ENCODE measurements around the gene CBX4. TPM values are rescaled to one million over a fixed set of nuclear protein-coding genes. Genes with fewer than 3 reads are reported as not detected.
A peak's percentile ranks its signal among the peaks of the same experiment; 100 is the strongest.

Gene CBX4
- total and polyA plus RNA-seq, 9 donors, result 6.6 to 14.5 (median 9.6) TPM

GRCh38 chr17:79829004-79829403 lies 10.2 kb downstream of the CBX4 start:
- Histone ChIP-seq H3K27ac (ENCODE audit: low read length) (no peak overlapping the region), H3K36me3 (ENCODE audit: control insufficient read depth, insufficient read depth, low read length) (no peaks in the 10 kb centered on the region), H3K4me3 (ENCODE audit: low read length) (no peak overlapping the region), H3K27me3 (ENCODE audit: control insufficient read depth, insufficient read depth, low read length) (peaks cover 17% of the 10 kb centered on the region), H3K9me3 (replicated peaks; ENCODE audit: control insufficient read depth, low read depth, low read length) (no peaks in the 10 kb centered on the region), H3K4me1 (ENCODE audit: control insufficient read depth, insufficient read depth, low read length) (peaks cover 48% of the 10 kb centered on the region)
- no CpG with 5 or more reads among the region's 2 CpGs for WGBS (ENCODE audit: insufficient coverage)
- no peak for DNase-seq

- WGBS (ENCODE audit: insufficient coverage), result 63% methylated on average over 19 of the region's 26 CpGs
These were observed 12.2 kb downstream of the CBX4 start for GRCh38 chr17:79826841-79827578.

DNA sequence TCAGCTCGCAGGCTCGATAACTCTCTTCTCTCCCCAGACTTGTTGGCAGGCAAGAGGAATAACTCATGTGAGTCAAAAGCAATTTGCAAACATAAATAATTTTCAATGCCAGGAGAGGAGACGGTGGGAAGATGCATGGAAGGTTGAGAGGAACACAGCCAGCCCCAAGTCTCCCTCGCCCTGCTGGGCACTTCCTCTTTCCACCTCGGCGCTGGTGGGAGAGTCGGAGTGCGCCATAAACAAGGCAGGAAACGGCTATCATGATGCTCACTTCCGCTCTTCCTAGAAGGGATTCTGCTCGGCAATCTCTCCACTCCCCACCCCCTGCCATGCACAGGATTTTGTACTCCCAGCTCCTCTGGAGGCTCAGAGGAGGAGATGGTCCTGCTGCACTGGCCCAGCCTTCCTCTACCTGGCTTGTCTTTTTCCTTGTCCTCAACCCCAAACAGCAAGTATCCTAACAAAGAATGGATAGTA lies 13.0 kb downstream of the CBX4 start:
- H3K36me3 ChIP-seq (ENCODE audit: control insufficient read depth, insufficient read depth, low read length), result no peaks in the 10 kb centered on the region
- 24% methylated on average over 7 of the region's 11 CpGs for WGBS (ENCODE audit: insufficient coverage)
- H3K27me3 ChIP-seq (ENCODE audit: control insufficient read depth, insufficient read depth, low read length), result peaks cover 19% of the 10 kb centered on the region
- no peaks in the 10 kb centered on the region for H3K9me3 ChIP-seq (replicated peaks; ENCODE audit: control insufficient read depth, low read depth, low read length)
- no peak overlapping the region for H3K27ac ChIP-seq (ENCODE audit: low read length)
- peaks cover 28% of the 10 kb centered on the region for H3K4me1 ChIP-seq (ENCODE audit: control insufficient read depth, insufficient read depth, low read length)
- no peak overlapping the region for H3K4me3 ChIP-seq (ENCODE audit: low read length)
- DNase-seq, result peak; percentile 63

More at GRCh38 chr17:79826841-79827578, 12.2 kb downstream of the CBX4 start:
- Histone ChIP-seq H3K9me3 (replicated peaks; ENCODE audit: control insufficient read depth, low read depth, low read length) (no peaks in the 10 kb centered on the region), H3K27ac (ENCODE audit: low read length) (no peak overlapping the region), H3K27me3 (ENCODE audit: control insufficient read depth, insufficient read depth, low read length) (peaks cover 17% of the 10 kb centered on the region), H3K36me3 (ENCODE audit: control insufficient read depth, insufficient read depth, low read length) (no peaks in the 10 kb centered on the region), H3K4me1 (ENCODE audit: control insufficient read depth, insufficient read depth, low read length) (peaks cover 36% of the 10 kb centered on the region), H3K4me3 (ENCODE audit: low read length) (no peak overlapping the region)
- no peak for DNase-seq

GRCh38 chr17:79825580-79825921 lies 13.7 kb downstream of the CBX4 start:
- Histone ChIP-seq H3K9me3 (replicated peaks; ENCODE audit: control insufficient read depth, low read depth, low read length) (no peaks in the 10 kb centered on the region), H3K4me1 (ENCODE audit: control insufficient read depth, insufficient read depth, low read length) (peaks cover 21% of the 10 kb centered on the region), H3K27me3 (ENCODE audit: control insufficient read depth, insufficient read depth, low read length) (peaks cover 17% of the 10 kb centered on the region), H3K4me3 (ENCODE audit: low read length) (no peak overlapping the region), H3K36me3 (ENCODE audit: control insufficient read depth, insufficient read depth, low read length) (no peaks in the 10 kb centered on the region), H3K27ac (ENCODE audit: low read length) (no peak overlapping the region)
- no peak for DNase-seq
- WGBS (ENCODE audit: insufficient coverage), result 75% methylated on average over 1 of the region's 5 CpGs

GRCh38 chr17:79824893-79825579 lies 14.2 kb downstream of the CBX4 start:
- DNase-seq, result no peak
- Histone ChIP-seq H3K4me3 (ENCODE audit: low read length) (no peak overlapping the region), H3K27me3 (ENCODE audit: control insufficient read depth, insufficient read depth, low read length) (peaks cover 22% of the 10 kb centered on the region), H3K36me3 (ENCODE audit: control insufficient read depth, insufficient read depth, low read length) (no peaks in the 10 kb centered on the region), H3K27ac (ENCODE audit: low read length) (no peak overlapping the region), H3K9me3 (replicated peaks; ENCODE audit: control insufficient read depth, low read depth, low read length) (no peaks in the 10 kb centered on the region), H3K4me1 (ENCODE audit: control insufficient read depth, insufficient read depth, low read length) (peaks cover 19% of the 10 kb centered on the region)
- 87% methylated on average over 5 of the region's 6 CpGs for WGBS (ENCODE audit: insufficient coverage)

DNA sequence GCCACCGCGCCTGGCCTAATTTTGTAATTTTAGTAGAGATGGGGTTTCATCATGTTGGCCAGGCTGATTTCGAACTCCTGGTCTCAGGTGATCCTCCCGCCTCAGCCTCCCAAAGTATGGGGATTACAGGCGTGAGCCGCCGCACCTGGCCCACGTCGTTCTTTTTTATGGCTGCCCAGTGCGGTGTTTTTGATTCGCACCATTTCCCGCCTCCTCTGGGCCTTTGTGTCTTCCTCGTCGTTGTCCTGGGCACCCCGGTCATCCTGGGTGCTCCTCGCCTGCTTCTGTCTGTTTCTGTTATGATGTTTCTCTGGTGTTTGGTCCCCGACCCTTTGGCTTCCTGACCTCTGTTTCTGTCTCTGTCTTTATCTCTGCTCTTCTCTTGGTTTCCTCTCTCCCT lies 15.0 kb downstream of the CBX4 start:
- no peaks in the 10 kb centered on the region for H3K9me3 ChIP-seq (replicated peaks; ENCODE audit: control insufficient read depth, low read depth, low read length)
- H3K36me3 ChIP-seq (ENCODE audit: control insufficient read depth, insufficient read depth, low read length), result no peaks in the 10 kb centered on the region
- no peak for DNase-seq
- H3K27me3 ChIP-seq (ENCODE audit: control insufficient read depth, insufficient read depth, low read length), result peaks cover 29% of the 10 kb centered on the region
- H3K27ac ChIP-seq (ENCODE audit: low read length), result no peak overlapping the region
- H3K4me3 ChIP-seq (ENCODE audit: low read length), result no peak overlapping the region
- WGBS (ENCODE audit: insufficient coverage), result 95% methylated on average over 8 of the region's 17 CpGs
- peaks cover 17% of the 10 kb centered on the region for H3K4me1 ChIP-seq (ENCODE audit: control insufficient read depth, insufficient read depth, low read length)

DNA sequence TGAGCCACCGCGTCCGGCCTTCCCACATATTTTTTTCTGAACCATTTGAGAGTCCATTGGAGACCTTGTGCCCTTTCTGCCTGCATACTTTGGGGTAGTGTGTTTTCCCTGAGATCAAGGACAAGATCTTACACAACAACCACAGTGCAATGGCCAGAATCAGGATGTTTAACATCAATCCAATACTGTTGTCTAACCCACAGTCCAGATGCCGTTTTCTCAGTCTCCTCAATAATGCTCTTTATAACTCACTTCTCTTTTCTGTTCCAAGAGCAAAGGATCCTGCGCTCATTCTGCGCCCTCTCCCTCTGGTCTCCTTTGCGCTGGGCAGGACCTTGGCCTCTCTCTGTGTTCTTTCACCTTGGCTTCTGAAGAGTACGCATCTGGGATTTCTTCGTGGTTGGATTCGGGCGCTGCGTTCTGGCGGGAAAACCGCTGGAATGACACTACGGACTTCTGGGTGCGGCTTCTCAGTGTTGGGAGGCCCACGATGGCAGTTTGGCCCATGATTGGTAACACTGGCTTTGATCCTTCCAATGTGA lies 16.6 kb downstream of the CBX4 start:
- Histone ChIP-seq H3K27me3 (ENCODE audit: control insufficient read depth, insufficient read depth, low read length) (peaks cover 44% of the 10 kb centered on the region), H3K36me3 (ENCODE audit: control insufficient read depth, insufficient read depth, low read length) (no peaks in the 10 kb centered on the region), H3K9me3 (replicated peaks; ENCODE audit: control insufficient read depth, low read depth, low read length) (no peaks in the 10 kb centered on the region), H3K4me3 (ENCODE audit: low read length) (no peak overlapping the region), H3K4me1 (ENCODE audit: control insufficient read depth, insufficient read depth, low read length) (peaks cover 13% of the 10 kb centered on the region), H3K27ac (ENCODE audit: low read length) (no peak overlapping the region)
- WGBS (ENCODE audit: insufficient coverage), result 93% methylated on average over 14 of the region's 17 CpGs
- DNase-seq, result no peak

- peaks cover 6% of the 10 kb centered on the region for H3K4me1 ChIP-seq (ENCODE audit: control insufficient read depth, insufficient read depth, low read length)
- no peak overlapping the region for H3K27ac ChIP-seq (ENCODE audit: low read length)
- H3K36me3 ChIP-seq (ENCODE audit: control insufficient read depth, insufficient read depth, low read length), result no peaks in the 10 kb centered on the region
- peaks cover 53% of the 10 kb centered on the region for H3K27me3 ChIP-seq (ENCODE audit: control insufficient read depth, insufficient read depth, low read length)
- WGBS (ENCODE audit: insufficient coverage), result 83% methylated on average over 10 of the region's 12 CpGs
- H3K4me3 ChIP-seq (ENCODE audit: low read length), result no peak overlapping the region
- no peak for DNase-seq
- H3K9me3 ChIP-seq (replicated peaks; ENCODE audit: control insufficient read depth, low read depth, low read length), result no peaks in the 10 kb centered on the region
These were observed 17.7 kb downstream of the CBX4 start for GRCh38 chr17:79821331-79822095.

DNA sequence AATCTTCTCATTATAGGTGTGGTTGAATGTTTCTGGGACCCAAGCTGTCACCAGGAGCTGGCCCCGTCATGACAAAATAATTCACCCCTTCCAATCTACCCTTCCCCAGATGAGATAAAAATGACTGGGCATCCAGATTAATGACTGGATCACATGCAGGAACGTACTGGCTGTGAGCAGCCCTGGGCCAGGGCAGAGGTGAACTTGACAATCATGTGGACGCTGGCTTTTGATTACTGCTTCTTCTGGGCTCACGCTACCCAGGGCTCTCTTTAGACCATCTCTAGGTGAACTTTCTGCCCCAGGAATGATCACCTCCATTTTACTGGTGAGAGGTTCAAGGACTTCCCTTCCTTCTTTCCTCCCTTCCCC lies 18.3 kb downstream of the CBX4 start:
- Histone ChIP-seq H3K4me1 (ENCODE audit: control insufficient read depth, insufficient read depth, low read length) (peaks cover under 1% of the 10 kb centered on the region), H3K36me3 (ENCODE audit: control insufficient read depth, insufficient read depth, low read length) (no peaks in the 10 kb centered on the region), H3K27ac (ENCODE audit: low read length) (no peak overlapping the region), H3K4me3 (ENCODE audit: low read length) (no peak overlapping the region), H3K27me3 (ENCODE audit: control insufficient read depth, insufficient read depth, low read length) (peaks cover 53% of the 10 kb centered on the region), H3K9me3 (replicated peaks; ENCODE audit: control insufficient read depth, low read depth, low read length) (no peaks in the 10 kb centered on the region)
- WGBS (ENCODE audit: insufficient coverage), result 58% methylated on average over 3 of the region's 4 CpGs
- no peak for DNase-seq

All from muscle of leg (tissue), 11 donors.